ENCODE measurements around the gene MAP3K19.

Gene MAP3K19

DNA sequence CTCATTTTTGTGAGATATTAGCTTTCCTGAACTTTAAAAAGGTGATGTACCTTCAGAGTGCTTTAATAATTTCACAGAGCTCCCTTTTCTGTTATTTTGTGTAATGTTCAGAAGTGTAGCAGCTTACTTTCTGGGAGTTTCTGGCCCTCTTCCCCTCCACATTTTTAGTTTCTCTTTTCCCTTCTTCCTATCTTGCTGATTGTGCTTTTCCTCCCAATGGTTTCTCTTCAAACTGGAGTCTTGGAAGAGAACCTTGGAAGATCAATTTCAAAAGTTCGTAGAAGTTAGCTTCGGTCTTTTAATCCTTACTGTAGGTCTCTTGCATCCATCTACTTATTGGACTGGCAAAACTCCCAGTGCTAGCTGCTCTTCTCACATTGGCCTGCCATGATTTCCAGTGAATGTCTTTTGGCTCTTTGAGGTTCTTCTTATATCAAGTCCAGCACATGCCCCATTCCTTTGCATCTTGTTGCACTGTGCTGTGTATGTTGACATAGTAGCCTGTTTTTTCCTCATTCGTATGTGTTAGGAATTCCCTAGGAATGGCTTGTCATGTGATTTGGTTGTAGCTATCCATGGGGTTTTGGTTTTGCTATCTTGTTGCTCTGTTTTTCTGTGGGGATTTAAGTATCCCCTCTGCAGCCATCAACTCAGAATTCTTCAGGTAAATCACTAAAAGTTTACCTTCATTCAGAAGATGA is 120.9 kb downstream of the MAP3K19 start:
- DNase-seq = no peak

DNA sequence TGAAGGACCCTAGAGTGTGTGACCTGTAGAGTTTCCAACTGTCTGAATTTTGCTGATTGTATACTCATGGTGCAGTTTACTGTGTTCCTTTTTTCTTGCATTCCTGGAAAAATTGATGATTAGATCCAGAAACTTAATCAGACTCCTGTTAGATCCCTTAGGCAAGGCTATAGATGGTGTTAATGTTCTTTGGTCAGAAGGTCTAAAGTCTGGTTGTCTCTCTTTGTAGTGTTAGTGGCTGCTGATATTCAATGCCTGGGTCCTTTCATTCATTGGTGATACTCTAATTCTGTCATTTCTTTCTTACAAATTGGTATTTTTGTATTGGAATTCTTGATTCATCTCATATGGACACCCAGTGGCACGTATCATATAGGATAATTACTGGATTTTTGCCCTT is 122.3 kb downstream of the MAP3K19 start:
- DNase-seq = no peak

DNA sequence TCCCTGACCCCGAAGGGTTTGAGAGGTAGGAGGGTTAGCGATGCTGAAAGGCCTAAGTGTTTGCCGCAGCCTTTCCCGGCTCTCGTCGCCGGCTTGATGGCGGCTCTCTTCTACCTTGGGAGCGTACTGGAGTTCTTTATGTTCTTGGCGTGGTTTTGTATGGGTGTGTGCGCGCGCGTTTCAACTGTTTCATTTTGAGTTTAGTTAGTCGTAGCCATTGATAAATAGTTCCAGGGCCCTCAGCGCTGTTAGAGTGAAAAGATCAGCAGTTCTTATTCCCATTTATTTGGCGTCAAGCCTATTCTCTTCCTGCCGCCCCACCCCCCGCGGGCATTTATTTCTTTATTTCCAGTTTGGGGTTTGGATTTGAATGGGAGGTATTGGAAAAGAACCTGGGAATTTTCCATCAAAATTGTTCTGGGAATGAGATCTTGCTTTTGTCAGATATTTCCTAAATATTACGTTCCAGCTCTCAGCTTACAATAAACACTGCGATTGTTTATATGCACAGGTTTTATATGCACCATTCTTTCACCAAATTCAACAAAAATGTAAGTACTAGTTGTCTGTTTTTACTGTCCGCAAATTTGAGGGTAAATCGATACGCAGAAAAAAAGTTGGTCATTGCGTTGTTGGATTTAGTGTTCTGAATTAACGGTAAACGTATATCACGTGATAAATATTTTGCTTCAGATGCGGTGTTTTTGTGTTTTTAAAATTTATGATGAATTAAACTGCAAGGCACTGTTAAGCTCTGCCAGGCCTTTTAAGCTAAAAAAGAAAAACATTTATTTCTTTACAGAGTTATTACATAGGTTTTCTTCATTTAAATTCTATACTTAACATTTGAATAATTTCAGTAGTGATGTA is 127.7 kb downstream of the MAP3K19 start:
- DNase-seq = peak; percentile 34 to 41

DNA sequence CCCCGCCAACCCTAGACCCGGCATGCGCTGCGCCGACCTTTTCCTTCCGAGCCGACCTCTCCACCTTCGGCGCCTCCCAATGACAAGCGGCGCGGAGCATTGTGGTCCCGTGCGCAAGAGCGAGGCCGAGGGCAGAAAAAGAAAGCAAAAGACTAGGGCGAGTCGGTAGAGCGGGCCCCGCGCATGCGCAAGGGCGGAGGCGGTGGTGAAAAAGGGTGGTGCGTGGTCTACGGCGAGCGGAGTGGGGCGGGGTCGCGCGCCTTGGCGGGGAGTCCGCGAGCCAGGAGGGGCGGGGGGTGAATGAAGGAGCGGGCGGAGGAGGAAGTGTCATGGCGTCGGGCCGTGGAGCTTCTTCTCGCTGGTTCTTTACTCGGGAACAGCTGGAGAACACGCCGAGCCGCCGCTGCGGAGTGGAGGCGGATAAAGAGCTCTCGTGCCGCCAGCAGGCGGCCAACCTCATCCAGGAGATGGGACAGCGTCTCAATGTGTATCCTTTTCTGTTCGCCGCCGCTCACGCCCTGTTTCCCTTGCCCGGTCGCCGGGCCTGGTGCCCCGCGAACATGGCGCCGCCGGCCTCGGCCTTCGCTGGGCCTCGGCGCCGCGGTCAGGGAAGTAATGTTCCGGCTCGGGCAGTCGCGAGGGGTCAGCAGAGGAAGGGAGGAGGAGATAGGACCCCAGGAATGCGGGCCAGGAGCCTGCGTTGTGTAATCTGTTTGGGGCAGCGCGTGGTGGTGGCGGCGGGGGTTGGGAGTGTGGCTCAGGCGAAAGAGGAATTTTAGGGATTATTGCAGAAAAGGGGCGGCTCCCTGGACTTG is 128.5 kb downstream of the MAP3K19 start, which contains the start of gene CCNT2:
Gene CCNT2, plus strand, starts transcription at position 297 of the 815 bp plus-strand sequence. Its CDS starts 33 bp downstream, at position 330.
- peak; percentile 99 for DNase-seq

DNA sequence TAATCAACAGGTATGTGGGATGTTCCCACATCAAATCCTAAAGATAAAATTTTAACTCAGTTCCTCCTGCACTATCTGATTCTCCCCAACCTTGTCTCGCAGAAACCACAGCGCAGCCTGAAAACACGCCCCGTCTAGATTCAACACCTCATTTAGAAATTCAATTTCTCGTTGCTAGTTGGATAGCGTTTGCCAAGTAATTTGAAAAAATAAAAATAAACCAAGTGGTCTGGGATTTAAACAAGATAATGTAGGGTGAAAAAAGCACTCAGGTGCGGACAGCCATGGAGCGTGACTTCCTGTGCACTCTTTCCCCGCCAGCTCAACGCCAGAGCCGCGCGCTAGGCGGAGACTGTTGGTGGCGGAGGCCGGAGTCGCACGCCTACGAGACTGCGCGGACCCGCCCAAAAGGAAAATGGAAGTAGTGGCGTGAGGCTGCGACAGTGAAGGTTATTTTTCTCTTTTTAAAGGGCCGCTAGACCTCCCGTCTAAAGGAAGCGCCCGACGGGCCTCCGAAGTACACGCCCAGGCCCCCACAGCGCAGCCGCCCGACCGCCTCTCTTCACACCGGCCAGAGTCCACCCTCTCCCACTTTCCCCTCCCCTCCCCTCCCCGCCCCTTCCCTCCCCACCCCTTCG is 129.2 kb downstream of the MAP3K19 start:
- peak; percentile 73 to 79 for DNase-seq

DNA sequence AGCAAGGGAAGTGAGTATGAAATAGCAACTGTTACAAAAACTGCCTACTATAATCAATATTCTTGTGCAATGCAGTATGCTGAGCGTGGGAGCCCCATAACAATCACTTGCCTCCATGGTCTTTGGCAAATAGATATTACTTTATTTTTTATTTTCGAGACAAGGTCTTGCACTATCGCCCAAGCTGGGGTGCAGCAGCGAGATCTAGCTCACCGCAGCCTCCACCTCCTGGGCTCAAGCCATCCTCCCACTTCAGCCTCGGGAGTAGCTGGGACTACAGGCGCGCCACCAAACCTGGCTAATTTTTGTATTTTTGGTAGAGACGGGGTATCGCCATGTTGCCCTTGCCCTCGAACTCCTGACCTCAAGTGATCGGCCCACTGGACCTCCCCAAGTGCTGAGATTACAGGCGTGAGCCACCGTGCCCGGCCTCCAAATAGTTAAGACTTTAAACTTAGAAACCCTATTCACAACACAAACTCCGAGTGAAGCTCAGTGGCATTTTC is 129.8 kb downstream of the MAP3K19 start:
- DNase-seq = peak; percentile 3 to 11
